Hepatocyte (in vitro differentiated cells): ENCODE data around the gene CNOT8. TPM values are rescaled to one million over a fixed set of nuclear protein-coding genes. Genes with fewer than 3 reads are reported as not detected.
"Not testable (repeated sequence)": the region's sequence is repeated elsewhere in the genome, so short reads cannot be mapped to it uniquely, and the experiment has no call there.

ENCODE experiments used
- DNase-seq: peaks from one replicate; pipeline ENCODE4 v3.0.0-alpha.2; 2016; ENCODE audit warnings: low spot score
- H2AFZ ChIP-seq: fragments of 200-600 bp; sonication (generic); 2 replicates; pipeline ENCODE4 v1.6.0; 2016; ENCODE audit warnings: antibody characterized with exemption, mild to moderate bottlenecking
- H3K27ac ChIP-seq: fragments of 200-600 bp; sonication (generic); 2 replicates; pipeline ENCODE4 v1.5.1; 2016; ENCODE audit warnings: mild to moderate bottlenecking
- H3K27me3 ChIP-seq: fragments of 200-600 bp; sonication (generic); 2 replicates; pipeline ENCODE4 v1.6.1; 2016
- H3K36me3 ChIP-seq: fragments of 200-600 bp; sonication (generic); replicated peaks from 2 replicates; pipeline ENCODE4 v1.5.1; 2016; ENCODE audit warnings: low read depth; ENCODE audit not compliant: insufficient read depth
- H3K4me1 ChIP-seq: fragments of 200-600 bp; sonication (generic); 2 replicates; pipeline ENCODE4 v1.5.1; 2016; ENCODE audit warnings: mild to moderate bottlenecking, moderate library complexity; ENCODE audit not compliant: insufficient read depth
- H3K4me2 ChIP-seq: fragments of 200-600 bp; sonication (generic); 2 replicates; pipeline ENCODE4 v1.6.0; 2016
- H3K4me3 ChIP-seq: fragments of 200-600 bp; sonication (generic); 2 replicates; pipeline ENCODE4 v1.5.1; 2016; ENCODE audit warnings: mild to moderate bottlenecking
- H3K79me2 ChIP-seq: fragments of 200-600 bp; sonication (generic); 2 replicates; pipeline ENCODE4 v1.6.0; 2017; ENCODE audit warnings: mild to moderate bottlenecking
- H3K9me2 ChIP-seq: fragments of 200-600 bp; sonication (generic); replicated peaks from 2 replicates; pipeline ENCODE4 v1.6.0; 2017; ENCODE audit warnings: mild to moderate bottlenecking; ENCODE audit not compliant: insufficient read depth
- H3K9me3 ChIP-seq: fragments of 200-600 bp; sonication (generic); 2 replicates; pipeline ENCODE4 v1.5.1; 2016; ENCODE audit warnings: low read depth, mild to moderate bottlenecking
- H4K20me1 ChIP-seq: fragments of 200-600 bp; sonication (generic); 2 replicates; pipeline ENCODE4 v1.6.0; 2016; ENCODE audit warnings: mild to moderate bottlenecking; ENCODE audit not compliant: insufficient read depth, poor library complexity, severe bottlenecking
- EZH2 ChIP-seq: fragments of 200-600 bp; sonication (generic); IDR thresholded peaks from 2 replicates; pipeline ENCODE4 v1.6.1; 2016; ENCODE audit warnings: antibody characterized with exemption, mild to moderate bottlenecking, borderline replicate concordance
- EZH2phosphoT487 ChIP-seq: fragments of 200-600 bp; sonication (generic); IDR thresholded peaks from one replicate; pipeline ENCODE4 v1.6.1; 2018; ENCODE audit warnings: antibody characterized with exemption, mild to moderate bottlenecking, low read depth, moderate library complexity; ENCODE audit not compliant: unreplicated experiment, severe bottlenecking
- WGBS: methylation state at CpG from one replicate; pipeline ENCODE4 v1.1.6; 2016; ENCODE audit warnings: low lambda C conversion rate; ENCODE audit errors: missing lambda C conversion rate; 5-methylcytosine and 5-hydroxymethylcytosine counted together
- polyA plus RNA-seq: library from polyadenylated mRNA; unstranded; fragments of >200 nt; fragmentation: Nextera tagmentation; extraction: Ambion mirVana; gene quantifications from 2 replicates; pipeline ENCODE4 v1.2.1, GENCODE V29; 2016
- total RNA-seq: library from RNA; depleted of rRNA; stranded (reverse); fragments of >200 nt; gene quantifications from 2 replicates; pipeline ENCODE4 v1.2.3, GENCODE V29; 2014
- TF ChIP-seq, protein P1 (sequence below): fragments of 200-600 bp; sonication (generic); IDR thresholded peaks from 2 replicates; pipeline ENCODE4 v1.5.1; 2016; ENCODE audit warnings: antibody characterized with exemption, mild to moderate bottlenecking; ENCODE audit not compliant: poor library complexity

The CNOT8 gene
- total and polyA plus RNA-seq, 2 experiments from 2014 or later = 46.7 to 63.9 TPM

DNA sequence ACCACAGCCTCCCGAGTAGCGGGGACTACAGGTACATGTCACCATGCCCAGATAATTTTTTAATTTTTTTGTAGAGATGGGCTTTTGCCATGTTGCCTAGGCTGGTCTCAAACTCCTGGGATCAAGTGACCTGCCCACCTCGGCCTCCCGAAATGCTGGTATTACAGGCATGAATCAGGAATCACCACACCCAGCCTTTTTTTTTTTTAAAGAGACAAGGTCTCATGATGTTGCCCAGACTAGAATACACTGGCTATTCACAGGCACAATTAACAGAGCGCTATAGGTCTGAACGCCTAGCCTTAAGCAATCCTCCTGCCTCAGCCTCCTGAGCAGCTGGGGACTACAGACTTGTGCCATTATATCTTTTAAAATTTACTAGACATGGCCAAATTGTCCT lies 43.5 kb downstream of the CNOT8 start:
- Histone ChIP-seq H2AFZ (no peak overlapping the region), H3K4me2 (no peak overlapping the region), H4K20me1 (no peaks in the 10 kb centered on the region), H3K9me3 (no peaks in the 10 kb centered on the region), H3K27ac (no peak overlapping the region), H3K9me2 (no peaks in the 10 kb centered on the region), H3K36me3 (no peaks in the 10 kb centered on the region), H3K79me2 (no peaks in the 10 kb centered on the region), H3K4me1 (no peaks in the 10 kb centered on the region), H3K27me3 (no peaks in the 10 kb centered on the region), H3K4me3 (no peak overlapping the region)
- no peak for TF ChIP-seq EZH2phosphoT487
- WGBS = 98% methylated on average over 6 of the region's 6 CpGs
- DNase-seq = no peak

DNA sequence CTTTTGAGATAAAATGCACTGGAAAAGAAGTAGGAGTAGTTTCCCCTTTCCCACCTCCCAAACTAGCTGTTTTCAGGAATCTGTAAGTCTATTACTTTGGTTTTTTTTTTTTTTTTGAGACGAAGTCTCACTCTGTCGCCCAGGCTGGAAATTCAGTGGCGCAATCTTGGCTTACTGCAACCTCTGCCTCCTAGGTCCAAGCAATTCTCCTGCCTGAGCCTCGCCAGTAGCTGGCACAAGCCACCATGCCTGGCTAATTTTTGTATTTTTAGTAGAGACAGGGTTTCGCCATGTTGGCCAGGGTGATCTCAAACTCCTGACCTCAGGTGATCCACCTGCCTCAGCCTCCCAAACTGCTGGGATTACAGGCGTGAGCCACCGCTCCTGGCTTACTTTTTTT lies 47.2 kb downstream of the CNOT8 start:
- not testable (repeated sequence) for H3K79me2 ChIP-seq, H3K4me3 ChIP-seq, H3K27ac ChIP-seq, DNase-seq, H2AFZ ChIP-seq, H3K9me2 ChIP-seq, H4K20me1 ChIP-seq, H3K9me3 ChIP-seq, H3K4me2 ChIP-seq, H3K27me3 ChIP-seq, H3K36me3 ChIP-seq, H3K4me1 ChIP-seq
- 95% methylated on average over 7 of the region's 7 CpGs for WGBS

DNA sequence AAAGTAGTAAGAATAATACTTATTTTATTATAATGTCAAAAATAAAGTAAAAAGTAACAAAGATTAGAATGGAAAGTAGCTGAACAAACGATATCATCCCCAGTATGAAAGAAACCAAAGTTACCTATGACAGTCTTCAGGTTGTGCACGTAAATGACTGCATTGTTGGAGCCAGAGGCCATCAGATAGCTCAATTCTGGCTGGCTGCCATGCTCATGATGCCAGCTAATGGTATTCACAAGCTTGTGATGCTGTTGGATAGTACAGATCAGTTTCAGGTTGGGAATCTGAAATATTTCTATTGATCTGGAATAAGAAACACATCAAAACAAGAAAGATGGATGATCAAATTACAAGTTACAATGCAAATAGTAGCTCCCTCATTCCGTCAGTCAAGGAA lies 58.4 kb downstream of the CNOT8 start:
- no peak for DNase-seq
- no peaks in the 10 kb centered on the region for H3K27me3 ChIP-seq
- H3K79me2 ChIP-seq = no peaks in the 10 kb centered on the region
- H2AFZ ChIP-seq = no peak overlapping the region
- H3K4me1 ChIP-seq = no peaks in the 10 kb centered on the region
- no peaks in the 10 kb centered on the region for H4K20me1 ChIP-seq
- 89% methylated on average over 3 of the region's 3 CpGs for WGBS
- no peak overlapping the region for H3K4me3 ChIP-seq
- TF ChIP-seq EZH2 = no peak
- TF ChIP-seq EZH2phosphoT487 = no peak
- TF ChIP-seq, protein P1, sequence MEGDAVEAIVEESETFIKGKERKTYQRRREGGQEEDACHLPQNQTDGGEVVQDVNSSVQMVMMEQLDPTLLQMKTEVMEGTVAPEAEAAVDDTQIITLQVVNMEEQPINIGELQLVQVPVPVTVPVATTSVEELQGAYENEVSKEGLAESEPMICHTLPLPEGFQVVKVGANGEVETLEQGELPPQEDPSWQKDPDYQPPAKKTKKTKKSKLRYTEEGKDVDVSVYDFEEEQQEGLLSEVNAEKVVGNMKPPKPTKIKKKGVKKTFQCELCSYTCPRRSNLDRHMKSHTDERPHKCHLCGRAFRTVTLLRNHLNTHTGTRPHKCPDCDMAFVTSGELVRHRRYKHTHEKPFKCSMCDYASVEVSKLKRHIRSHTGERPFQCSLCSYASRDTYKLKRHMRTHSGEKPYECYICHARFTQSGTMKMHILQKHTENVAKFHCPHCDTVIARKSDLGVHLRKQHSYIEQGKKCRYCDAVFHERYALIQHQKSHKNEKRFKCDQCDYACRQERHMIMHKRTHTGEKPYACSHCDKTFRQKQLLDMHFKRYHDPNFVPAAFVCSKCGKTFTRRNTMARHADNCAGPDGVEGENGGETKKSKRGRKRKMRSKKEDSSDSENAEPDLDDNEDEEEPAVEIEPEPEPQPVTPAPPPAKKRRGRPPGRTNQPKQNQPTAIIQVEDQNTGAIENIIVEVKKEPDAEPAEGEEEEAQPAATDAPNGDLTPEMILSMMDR = no peak
- H3K9me3 ChIP-seq = no peaks in the 10 kb centered on the region
- no peaks in the 10 kb centered on the region for H3K36me3 ChIP-seq
- no peaks in the 10 kb centered on the region for H3K9me2 ChIP-seq
- H3K27ac ChIP-seq = no peak overlapping the region
- H3K4me2 ChIP-seq = no peak overlapping the region

DNA sequence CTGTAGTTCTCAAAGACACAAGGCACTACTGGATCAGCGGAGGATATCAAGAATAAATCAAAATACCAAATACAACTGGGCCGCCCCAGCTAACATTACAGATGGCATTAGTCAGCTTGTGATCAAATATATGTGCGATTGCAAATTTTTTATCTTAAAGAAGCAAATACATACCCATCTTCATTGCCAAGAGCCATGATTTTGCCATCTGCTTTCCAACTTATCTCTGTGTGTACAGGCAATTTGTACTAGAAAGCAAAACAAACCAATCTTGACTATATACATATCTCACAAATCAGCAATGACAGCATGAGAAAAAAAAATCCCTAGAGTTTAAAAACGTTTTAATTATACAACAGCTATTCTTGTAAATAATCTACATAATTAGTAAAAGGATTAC lies 59.3 kb downstream of the CNOT8 start:
- no peak overlapping the region for H2AFZ ChIP-seq
- no peak for DNase-seq
- H4K20me1 ChIP-seq = no peaks in the 10 kb centered on the region
- WGBS = 86% methylated on average over 4 of the region's 4 CpGs
- no peaks in the 10 kb centered on the region for H3K36me3 ChIP-seq
- TF ChIP-seq EZH2 (no peak), EZH2phosphoT487 (no peak)
- TF ChIP-seq, protein P1 = no peak
- no peaks in the 10 kb centered on the region for H3K79me2 ChIP-seq
- H3K4me2 ChIP-seq = no peak overlapping the region
- H3K4me1 ChIP-seq = no peaks in the 10 kb centered on the region
- no peak overlapping the region for H3K4me3 ChIP-seq
- H3K27me3 ChIP-seq = no peaks in the 10 kb centered on the region
- no peaks in the 10 kb centered on the region for H3K9me3 ChIP-seq
- H3K27ac ChIP-seq = no peak overlapping the region
- H3K9me2 ChIP-seq = no peaks in the 10 kb centered on the region
